NCI-H82 treated with DMSO at 0.1 percent for 48 hours (cell line): Measurements from ENCODE around the gene DRD2.

Source experiments
- DNase-seq: peaks from one replicate; lab custom pipeline; 2025; ENCODE audit not compliant: unreplicated experiment; lab: John Stamatoyannopoulos, UW

The DRD2 gene

GRCh38 chr11:113376156-113376555, 99.0 kb downstream of the DRD2 start:
- peak; percentile 88 for DNase-seq

- DNase-seq, result peak; percentile 22
These were observed 99.8 kb downstream of the DRD2 start for GRCh38 chr11:113375402-113375801.

- DNase-seq, result peak; percentile 90
These were observed 101.1 kb downstream of the DRD2 start for GRCh38 chr11:113373981-113374560.

- no peak for DNase-seq
These were observed 101.9 kb downstream of the DRD2 start for GRCh38 chr11:113373306-113373705.

GRCh38 chr11:113372309-113372708, 102.9 kb downstream of the DRD2 start:
- no peak for DNase-seq

GRCh38 chr11:113370634-113371033, 104.6 kb downstream of the DRD2 start:
- DNase-seq, result no peak

GRCh38 chr11:113369411-113369810, 105.8 kb downstream of the DRD2 start:
- no peak for DNase-seq

GRCh38 chr11:113365895-113366294, 109.3 kb downstream of the DRD2 start:
- no peak for DNase-seq

- DNase-seq, result no peak
These were observed 111.1 kb downstream of the DRD2 start for GRCh38 chr11:113363996-113364641.

GRCh38 chr11:113363406-113363805, 111.8 kb downstream of the DRD2 start:
- no peak for DNase-seq
